22Rv1 (cell line): ENCODE data around the gene ENTR1.

ENCODE experiments used
- CTCF ChIP-seq: fragments of 450-650 bp; IDR thresholded peaks from 2 replicates; pipeline ENCODE4 v1.5.1; 2017; ENCODE audit warnings: mild to moderate bottlenecking
- ZFX ChIP-seq: fragments of 450-650 bp; IDR thresholded peaks from 2 replicates; pipeline ENCODE4 v1.6.1; 2017; ENCODE audit warnings: antibody characterized with exemption, borderline replicate concordance

DNA sequence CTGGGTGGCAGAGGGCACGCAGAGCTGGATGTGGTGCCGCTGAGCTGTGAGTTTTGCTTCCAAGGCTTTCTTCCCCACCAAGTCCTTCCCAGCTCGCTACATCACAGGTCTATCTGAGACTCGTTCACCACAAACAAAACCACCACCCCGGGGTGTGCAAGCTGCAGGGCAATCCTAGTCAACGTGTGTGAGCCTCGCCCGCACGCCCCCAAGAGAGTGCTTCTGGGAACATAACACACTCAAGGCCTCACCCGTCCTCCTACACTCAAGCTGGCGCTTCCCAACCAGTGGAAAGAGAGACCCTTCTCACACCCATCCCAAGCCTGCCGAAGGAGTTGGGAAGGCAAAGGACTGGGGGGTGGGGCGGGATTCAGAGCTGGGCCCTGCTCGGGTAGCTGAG lies 21.0 kb downstream of the ENTR1 start:
- TF ChIP-seq CTCF (no peak), ZFX (no peak)
